SK-N-MC (cell line): Measurements from ENCODE around the gene TPPP.

ENCODE experiments used
- EZH2 ChIP-seq: fragments of 200-600 bp; sonication (generic); IDR thresholded peaks from one replicate; pipeline ENCODE4 v1.6.1; 2017; ENCODE audit warnings: antibody characterized with exemption
- POLR2AphosphoS5 ChIP-seq: IDR thresholded peaks from 2 replicates; pipeline ENCODE4 v1.6.1; 2012; ENCODE audit warnings: mild to moderate bottlenecking, low read depth, low read length, borderline replicate concordance

DNA sequence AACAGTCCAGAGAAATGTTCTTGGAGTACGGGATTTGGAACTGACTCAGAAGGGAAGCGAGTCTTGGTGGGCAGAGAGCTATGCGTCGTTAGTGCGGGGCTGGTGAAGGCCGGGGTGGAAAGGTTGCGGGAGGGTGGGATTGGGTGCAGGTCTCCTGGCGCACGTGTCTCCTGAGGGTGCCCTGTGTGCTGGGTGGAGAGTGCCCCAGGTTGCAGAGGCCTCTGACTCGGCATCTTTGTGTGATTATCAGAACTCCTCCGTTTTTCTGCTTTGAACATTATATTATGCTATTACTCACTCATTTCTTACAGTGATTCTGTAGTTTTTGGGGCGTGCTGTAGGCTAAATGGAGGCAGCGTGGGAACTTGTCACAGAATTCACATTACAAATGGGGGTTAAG, 69.6 kb downstream of the TPPP start:
- TF ChIP-seq POLR2AphosphoS5 (no peak), EZH2 (no peak)
